ENCODE data around the gene NR0B2. TPM values are rescaled to one million over a fixed set of nuclear protein-coding genes. Genes with fewer than 3 reads are reported as not detected.

Gene NR0B2
- total RNA-seq, 1 experiment from 2014 or later = not detected

DNA sequence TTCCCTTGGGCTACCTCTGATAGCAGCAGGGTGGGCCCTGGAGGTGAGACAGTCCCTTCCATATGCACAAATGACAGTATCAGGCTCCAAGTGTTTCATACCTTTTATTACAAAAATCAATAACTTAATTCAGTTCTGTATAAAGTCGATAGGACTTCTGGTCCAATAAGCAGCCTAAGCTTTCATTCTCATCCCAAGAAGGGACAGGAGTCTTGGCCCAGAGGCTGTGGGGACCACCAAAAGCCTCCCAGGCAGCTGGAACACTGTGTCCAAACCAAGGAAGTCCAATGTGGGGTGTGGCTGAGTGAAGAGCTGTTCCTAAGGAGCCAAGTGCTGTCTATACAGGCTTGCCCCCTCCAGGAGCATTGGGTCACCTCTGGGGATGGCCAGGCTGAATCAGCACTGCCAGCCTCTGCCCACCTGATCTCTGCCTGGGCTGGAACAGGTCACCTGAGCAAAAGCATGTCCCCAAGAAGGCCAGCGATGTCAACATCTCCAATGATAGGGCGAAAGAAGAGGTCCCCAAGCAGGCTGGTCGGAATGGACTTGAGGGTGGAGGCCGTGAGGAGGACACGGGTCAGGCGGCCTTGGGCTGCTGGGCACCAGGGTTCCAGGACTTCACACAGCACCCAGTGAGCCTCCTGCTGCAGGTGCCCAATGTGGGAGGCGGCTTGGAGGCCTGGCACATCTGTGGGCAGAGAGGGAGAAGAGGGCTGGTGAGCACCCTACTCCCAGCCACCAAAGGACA is 2.2 kb downstream of the NR0B2 start:
- Histone ChIP-seq H3K79me2 (ENCODE audit: low read length) (no peaks in the 10 kb centered on the region), H3K4me2 (ENCODE audit: low read length) (no peak overlapping the region), H3K9ac (ENCODE audit: low read length) (no peak overlapping the region), H3K9me3 (ENCODE audit: low read length) (no peaks in the 10 kb centered on the region), H2AFZ (ENCODE audit: low read length) (no peak overlapping the region), H3K27ac (ENCODE audit: low read length) (no peak overlapping the region), H3K4me1 (ENCODE audit: insufficient read depth, low read length) (peaks cover 15% of the 10 kb centered on the region), H3K27me3 (ENCODE audit: low read length) (no peaks in the 10 kb centered on the region), H4K20me1 (ENCODE audit: low read length) (no peaks in the 10 kb centered on the region), H3F3A (ENCODE audit: low read length, unreplicated experiment) (peaks cover 5% of the 10 kb centered on the region), H3K4me3 (ENCODE audit: low read length) (no peak overlapping the region), H3K9me2 (replicated peaks; ENCODE audit: low read length) (no peaks in the 10 kb centered on the region), H3K36me3 (ENCODE audit: low read depth, low read length) (no peaks in the 10 kb centered on the region)
- no peak for ATAC-seq
- ChIA-PET POLR2A (ENCODE audit: unreplicated experiment) (no interaction called here), CTCF (no interaction called here)
- intact Hi-C loops (cut with micrococcal nuclease) = no loop called here
- no peak for DNase-seq
- TF ChIP-seq EZH2phosphoT487 (IDR thresholded peaks at IDR 0.05; ENCODE audit: borderline replicate concordance, low read length) (no peak), EZH2 (IDR thresholded peaks at IDR 0.05; ENCODE audit: low read length, unreplicated experiment) (no peak)
- TF ChIP-seq, protein P1, sequence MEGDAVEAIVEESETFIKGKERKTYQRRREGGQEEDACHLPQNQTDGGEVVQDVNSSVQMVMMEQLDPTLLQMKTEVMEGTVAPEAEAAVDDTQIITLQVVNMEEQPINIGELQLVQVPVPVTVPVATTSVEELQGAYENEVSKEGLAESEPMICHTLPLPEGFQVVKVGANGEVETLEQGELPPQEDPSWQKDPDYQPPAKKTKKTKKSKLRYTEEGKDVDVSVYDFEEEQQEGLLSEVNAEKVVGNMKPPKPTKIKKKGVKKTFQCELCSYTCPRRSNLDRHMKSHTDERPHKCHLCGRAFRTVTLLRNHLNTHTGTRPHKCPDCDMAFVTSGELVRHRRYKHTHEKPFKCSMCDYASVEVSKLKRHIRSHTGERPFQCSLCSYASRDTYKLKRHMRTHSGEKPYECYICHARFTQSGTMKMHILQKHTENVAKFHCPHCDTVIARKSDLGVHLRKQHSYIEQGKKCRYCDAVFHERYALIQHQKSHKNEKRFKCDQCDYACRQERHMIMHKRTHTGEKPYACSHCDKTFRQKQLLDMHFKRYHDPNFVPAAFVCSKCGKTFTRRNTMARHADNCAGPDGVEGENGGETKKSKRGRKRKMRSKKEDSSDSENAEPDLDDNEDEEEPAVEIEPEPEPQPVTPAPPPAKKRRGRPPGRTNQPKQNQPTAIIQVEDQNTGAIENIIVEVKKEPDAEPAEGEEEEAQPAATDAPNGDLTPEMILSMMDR (conservative IDR thresholded peaks at IDR 0.05; ENCODE audit: low read depth, low read length) = no peak
- no TSS peak for BruUV-seq (replicated peaks)

DNA sequence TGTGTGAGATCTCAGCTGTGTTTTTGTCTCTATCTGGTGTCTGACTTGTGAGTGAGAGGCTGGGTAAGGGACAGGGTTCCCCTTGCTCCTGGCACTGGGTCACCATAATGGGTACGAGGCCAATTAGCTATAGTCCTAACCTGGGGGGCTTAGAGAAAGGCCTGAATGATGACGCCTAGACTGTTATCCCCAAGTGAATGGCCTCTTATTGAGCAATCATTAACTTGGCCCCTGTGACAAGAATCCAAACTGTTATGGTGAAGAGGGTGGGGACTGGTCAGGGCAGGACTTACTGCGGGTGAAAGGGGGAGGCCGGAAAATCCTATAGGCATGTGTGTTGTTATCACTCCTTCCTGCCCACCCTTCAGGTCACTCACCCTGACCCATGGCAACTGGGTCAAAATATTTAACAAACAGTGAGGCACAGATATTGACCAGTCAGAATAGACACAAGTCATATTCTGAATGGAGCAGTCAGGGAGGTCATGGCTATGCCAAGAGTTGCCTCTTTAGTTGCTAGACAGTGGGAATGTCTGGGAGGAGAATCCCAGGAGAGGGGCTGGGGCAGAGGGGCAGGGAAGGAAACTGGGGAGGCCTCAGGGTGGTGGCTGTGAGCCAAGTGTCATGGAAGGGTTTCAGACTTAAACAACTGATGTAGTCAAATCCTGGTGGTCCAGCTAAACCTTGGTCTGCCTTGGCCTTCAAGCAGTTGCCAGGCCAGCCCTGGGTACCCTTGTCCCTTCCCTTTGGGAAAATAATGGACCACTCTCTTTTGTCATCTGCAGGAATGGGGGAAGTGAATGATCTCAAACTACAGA is 3.2 kb downstream of the NR0B2 start:
- TF ChIP-seq, protein P1 (conservative IDR thresholded peaks at IDR 0.05; ENCODE audit: low read depth, low read length) = no peak
- no peak for TF ChIP-seq EZH2phosphoT487 (IDR thresholded peaks at IDR 0.05; ENCODE audit: borderline replicate concordance, low read length)
- TF ChIP-seq EZH2 (IDR thresholded peaks at IDR 0.05; ENCODE audit: low read length, unreplicated experiment) = no peak
- Histone ChIP-seq H3K9ac (ENCODE audit: low read length) (no peak overlapping the region), H3K9me3 (ENCODE audit: low read length) (no peaks in the 10 kb centered on the region), H3K27me3 (ENCODE audit: low read length) (no peaks in the 10 kb centered on the region), H3K4me1 (ENCODE audit: insufficient read depth, low read length) (peaks cover 15% of the 10 kb centered on the region), H3K27ac (ENCODE audit: low read length) (no peak overlapping the region), H4K20me1 (ENCODE audit: low read length) (no peaks in the 10 kb centered on the region), H3K36me3 (ENCODE audit: low read depth, low read length) (no peaks in the 10 kb centered on the region), H3K4me2 (ENCODE audit: low read length) (no peak overlapping the region), H3K4me3 (ENCODE audit: low read length) (no peak overlapping the region), H3F3A (ENCODE audit: low read length, unreplicated experiment) (peaks cover 5% of the 10 kb centered on the region), H3K9me2 (replicated peaks; ENCODE audit: low read length) (no peaks in the 10 kb centered on the region), H2AFZ (ENCODE audit: low read length) (no peak overlapping the region), H3K79me2 (ENCODE audit: low read length) (no peaks in the 10 kb centered on the region)
- DNase-seq (no peak), ATAC-seq (no peak)
- BruUV-seq (replicated peaks) = no TSS peak
- ChIA-PET POLR2A (ENCODE audit: unreplicated experiment) (no interaction called here), CTCF (no interaction called here)
- intact Hi-C loops (cut with micrococcal nuclease) = no loop called here

DNA sequence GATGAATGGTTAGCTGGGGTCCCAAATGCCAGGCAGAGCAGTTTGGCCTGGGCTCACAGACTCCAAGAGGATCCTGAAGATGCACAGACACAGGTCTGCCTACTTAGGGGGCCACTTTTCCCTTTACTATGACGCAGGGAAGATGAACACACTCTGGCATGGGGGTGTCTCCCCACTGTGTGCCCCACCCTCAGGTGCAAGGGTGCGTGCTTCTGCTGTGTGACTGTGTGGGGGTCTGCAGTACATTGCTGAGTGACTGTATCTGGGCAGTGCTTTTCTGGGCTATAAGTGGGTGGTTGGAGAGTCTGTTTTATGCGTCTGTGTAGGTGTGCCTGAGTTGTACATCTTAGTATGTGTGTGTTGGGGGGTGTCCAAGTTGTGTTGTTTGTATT is 3.8 kb downstream of the NR0B2 start:
- H3K79me2 ChIP-seq (ENCODE audit: low read length) = no peaks in the 10 kb centered on the region
- no peak overlapping the region for H3K4me3 ChIP-seq (ENCODE audit: low read length)
- H3F3A ChIP-seq (ENCODE audit: low read length, unreplicated experiment) = peaks cover 5% of the 10 kb centered on the region
- no peak overlapping the region for H3K9ac ChIP-seq (ENCODE audit: low read length)
- no peaks in the 10 kb centered on the region for H3K9me2 ChIP-seq (replicated peaks; ENCODE audit: low read length)
- TF ChIP-seq EZH2 (IDR thresholded peaks at IDR 0.05; ENCODE audit: low read length, unreplicated experiment) (no peak), EZH2phosphoT487 (IDR thresholded peaks at IDR 0.05; ENCODE audit: borderline replicate concordance, low read length) (no peak)
- TF ChIP-seq, protein P1 (conservative IDR thresholded peaks at IDR 0.05; ENCODE audit: low read depth, low read length) = no peak
- POLR2A ChIA-PET (ENCODE audit: unreplicated experiment) = no interaction called here
- no peak overlapping the region for H2AFZ ChIP-seq (ENCODE audit: low read length)
- ATAC-seq (no peak), DNase-seq (no peak)
- H3K4me1 ChIP-seq (ENCODE audit: insufficient read depth, low read length) = peaks cover 15% of the 10 kb centered on the region
- no peaks in the 10 kb centered on the region for H3K9me3 ChIP-seq (ENCODE audit: low read length)
- intact Hi-C loops (cut with micrococcal nuclease) = no loop called here
- H3K27me3 ChIP-seq (ENCODE audit: low read length) = no peaks in the 10 kb centered on the region
- H3K4me2 ChIP-seq (ENCODE audit: low read length) = no peak overlapping the region
- no peak overlapping the region for H3K27ac ChIP-seq (ENCODE audit: low read length)
- BruUV-seq (replicated peaks) = no TSS peak
- H3K36me3 ChIP-seq (ENCODE audit: low read depth, low read length) = no peaks in the 10 kb centered on the region
- CTCF ChIA-PET = no interaction called here
- no peaks in the 10 kb centered on the region for H4K20me1 ChIP-seq (ENCODE audit: low read length)
